GM18867 (cell line): ENCODE measurements around the gene MCF2L.

Source experiments
- ATAC-seq: cut with Tn5 transposase; IDR thresholded peaks from one replicate; pipeline ENCODE4 v1.9.1; 2021; ENCODE audit warnings: mild to moderate bottlenecking, moderate library complexity; ENCODE audit not compliant: unreplicated experiment

Gene MCF2L

DNA sequence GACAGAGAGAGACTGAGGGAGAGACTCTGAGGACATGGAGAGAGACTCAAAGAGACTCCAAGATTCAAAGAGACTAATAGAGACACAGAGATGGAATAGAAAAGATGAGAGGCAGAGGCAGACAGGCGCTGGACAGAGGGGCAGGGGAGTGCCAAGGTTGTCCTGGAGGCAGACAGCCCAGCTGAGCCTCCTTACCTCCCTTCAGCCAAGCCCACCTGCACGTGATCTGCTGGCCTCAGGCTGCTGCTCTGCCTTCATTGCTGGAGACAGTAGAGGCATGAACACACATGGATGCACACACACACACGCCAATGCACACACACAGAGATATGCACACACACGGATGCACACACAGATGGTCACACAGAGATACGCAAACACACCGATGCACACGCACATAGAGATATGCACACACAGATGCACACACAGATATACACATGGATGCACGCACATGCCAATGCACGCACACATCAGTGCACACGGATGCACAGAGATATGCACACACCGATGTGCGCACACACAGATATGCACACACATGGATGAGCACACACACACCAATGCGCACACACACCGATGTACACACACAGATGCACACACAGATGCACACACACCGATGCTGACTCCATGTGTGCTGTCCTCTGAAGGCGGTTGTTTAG, 150.3 kb downstream of the MCF2L start:
- no peak for ATAC-seq

DNA sequence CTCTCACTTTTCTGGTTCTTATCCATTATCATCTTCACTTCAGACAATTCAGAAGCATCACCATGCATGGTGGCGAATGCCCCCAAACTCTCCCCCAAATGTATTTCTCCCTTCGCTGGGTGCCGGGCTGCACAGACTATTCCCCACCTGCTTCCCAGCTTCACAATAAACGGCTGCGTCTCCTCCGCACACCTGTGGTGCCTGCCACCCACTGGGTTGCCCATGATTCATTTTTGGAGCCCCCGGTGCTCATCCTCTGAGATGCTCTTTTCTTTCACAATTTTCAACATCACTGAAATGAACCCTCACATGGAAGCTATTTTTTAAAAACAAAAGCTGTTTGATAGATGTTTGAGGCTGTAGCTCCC, 150.8 kb downstream of the MCF2L start:
- ATAC-seq: no peak

DNA sequence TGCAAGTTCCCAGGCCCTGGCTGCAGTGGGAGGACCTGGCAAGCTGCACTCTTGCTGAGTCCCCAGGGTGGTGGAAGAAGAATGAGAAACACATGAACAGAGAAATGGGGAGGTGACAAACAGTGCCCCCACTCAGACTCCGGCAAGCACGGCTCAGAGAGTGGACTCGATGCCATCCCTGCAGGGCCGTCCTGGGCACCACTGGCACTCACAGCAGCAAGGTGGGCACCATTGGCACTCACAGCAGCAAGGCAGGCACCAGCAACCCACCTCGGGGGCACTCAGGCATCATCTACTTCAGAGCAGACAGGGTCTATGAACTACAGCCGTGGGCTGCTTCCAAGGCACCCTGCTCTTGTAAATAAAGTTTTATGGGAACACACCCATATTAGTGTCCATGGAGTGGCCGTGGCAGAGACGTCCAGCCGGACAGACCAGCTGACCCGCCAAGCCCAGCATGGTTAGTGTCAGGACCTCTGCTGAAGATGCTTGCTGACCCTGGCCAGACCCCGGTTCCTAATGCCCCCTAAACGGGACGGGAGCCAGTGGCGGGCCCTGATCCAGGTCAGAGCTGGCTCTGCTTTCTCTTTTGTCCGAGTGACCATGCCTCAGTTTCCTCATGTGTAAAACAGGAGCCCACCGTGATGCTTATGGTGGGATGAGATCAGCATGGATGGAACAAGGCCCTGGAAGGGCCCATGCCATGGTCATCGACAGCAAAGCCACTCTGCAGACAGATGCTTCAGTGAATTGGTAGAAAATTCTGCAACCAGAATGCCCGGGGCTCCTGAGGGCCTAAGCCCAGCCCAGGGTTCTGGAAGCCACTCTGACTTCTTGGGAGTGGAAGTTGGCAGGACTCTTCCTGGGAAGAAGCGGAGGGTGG, 151.5 kb downstream of the MCF2L start:
- no peak for ATAC-seq

DNA sequence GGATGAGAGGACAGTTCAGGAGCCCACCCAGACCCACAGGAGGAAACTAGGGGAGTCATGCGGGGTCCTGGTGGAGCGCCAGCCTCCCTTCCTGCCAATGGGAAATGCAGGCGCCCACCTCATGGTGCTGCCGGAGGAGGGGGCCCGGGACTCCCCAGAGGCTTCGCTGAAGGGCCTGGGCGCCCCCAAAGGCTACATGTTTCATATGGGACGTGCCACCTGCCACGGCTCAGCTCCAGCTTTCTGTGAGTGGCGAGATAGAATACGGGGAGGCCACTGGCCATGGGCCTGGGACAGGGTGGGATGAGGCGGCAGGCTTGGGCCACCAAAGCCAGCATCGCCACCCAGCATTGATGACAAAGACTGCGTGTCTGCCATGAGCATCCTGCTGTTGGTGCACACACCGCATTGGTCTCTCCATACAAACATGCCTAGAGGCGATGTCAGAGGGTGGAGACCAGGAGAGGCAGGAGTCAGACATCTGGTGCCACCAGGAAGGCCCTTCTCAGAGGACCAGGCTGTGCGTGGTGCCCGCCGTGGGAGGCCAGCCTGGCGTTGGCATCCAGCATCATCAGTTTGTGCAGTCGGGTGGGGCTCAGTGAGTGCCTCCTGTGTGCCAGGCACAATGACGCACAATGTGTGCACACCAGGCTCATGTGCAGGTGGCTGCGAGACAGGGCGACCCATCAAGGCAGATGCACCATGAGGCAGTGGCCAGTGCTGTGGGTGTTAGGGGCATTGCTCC, 152.3 kb downstream of the MCF2L start:
- ATAC-seq: no peak

DNA sequence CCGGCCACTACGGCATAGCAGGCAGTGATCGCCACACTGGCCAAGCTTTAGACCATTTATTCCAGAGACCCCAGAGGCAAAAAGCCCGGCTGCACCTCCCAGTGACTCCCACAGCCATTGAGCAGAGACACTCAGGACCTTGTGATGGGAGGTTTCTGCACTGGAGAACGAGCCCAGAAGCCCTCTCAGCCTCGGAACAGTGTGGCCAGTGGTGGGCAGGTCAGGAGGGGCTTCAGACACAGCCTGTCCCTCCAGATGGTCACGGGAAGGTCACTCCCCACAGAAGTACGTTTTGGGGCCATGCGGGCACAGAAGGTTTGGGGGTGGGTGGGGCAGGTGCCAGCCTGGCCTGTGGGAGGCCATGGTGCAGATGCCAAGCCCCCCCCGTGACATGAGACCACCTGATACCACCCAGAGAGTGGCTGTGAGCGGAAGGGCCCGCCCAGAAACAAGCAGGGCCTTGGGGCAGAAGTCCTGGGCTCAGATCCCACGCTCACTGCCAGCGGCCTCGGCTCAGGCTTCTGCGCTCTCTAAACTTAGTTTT, 153.0 kb downstream of the MCF2L start:
- no peak for ATAC-seq

DNA sequence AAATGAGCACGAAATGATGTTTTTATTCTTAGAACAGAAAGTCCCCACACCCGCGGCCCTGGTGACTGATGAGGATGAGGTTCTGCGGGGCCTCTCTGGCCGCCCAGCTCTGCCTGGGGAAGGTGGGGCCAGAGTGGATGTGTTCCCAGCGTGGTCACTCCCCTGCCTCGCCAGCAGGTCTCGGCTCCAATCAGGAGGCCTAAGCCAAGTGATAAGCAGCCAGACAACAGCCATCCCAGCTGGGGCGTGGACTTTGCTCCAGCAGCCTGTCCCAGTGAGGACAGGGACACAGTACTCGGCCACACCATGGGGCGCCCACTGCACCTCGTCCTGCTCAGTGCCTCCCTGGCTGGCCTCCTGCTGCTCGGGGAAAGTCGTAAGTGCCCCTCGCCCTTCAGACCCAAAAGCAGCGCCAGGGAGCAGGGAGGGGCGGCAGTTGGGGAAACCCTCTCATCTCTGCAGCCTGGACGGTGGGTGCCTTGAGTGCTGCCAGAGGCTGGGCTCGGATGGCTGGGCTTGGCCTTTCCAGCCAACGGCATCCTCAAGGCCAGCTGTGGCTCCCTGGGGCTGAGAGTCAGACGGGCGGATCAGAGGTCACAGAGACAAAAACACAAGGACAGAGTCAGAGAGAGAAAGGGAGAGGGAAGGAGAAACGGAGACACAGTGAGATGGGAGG, 153.7 kb downstream of the MCF2L start, which contains the start of gene F10:
F10 (plus strand) TSS at position 250 of the 676 bp plus-strand sequence; CDS start at position 307, 57 bp downstream.
- ATAC-seq: no peak

DNA sequence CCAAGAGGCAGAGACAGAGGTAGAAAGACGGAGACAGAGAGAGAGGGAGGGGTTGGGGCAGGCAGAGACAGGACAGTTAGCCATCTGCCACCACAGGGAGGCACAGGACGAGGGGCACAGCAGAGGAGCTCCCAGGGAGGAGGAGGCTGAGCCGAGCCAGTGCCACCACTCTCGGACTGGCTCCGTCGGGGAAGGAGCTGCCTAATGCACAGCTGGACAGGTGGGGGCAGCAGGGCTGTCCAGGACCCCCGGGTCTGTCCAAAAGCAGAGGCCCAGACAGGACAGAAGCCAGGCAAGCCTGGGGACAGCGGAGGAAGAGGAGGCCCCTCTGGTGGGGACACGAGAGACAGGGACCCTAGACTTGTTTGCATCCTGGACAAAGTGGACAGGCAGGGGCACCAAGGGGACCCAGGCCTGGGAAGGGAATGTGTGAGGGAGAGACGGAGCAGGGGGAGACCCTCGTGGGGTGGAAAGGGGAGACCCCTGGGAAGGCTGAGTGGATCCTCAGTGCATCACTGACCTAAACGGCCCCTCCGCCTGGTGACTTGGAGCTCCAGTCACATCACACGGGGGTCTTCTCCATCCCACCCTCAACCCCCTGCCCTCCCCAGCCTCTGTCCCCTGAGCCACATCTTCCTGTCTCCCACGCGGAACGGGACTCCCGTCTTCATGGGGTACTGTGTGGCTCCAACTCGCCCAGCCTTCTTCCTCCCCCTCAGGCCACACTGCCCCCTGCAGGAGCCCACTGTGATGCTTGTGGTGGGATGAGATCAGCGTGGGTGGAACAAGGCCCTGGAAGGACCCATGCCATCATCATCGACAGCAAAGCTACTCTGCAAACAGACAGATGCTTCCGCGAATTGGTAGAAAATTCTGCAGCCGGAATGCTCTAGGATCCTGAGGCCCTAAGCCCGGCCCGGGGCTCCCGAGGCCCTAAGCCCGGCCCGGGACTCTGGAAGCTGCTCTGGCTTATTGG, 154.5 kb downstream of the MCF2L start:
- ATAC-seq: no peak

DNA sequence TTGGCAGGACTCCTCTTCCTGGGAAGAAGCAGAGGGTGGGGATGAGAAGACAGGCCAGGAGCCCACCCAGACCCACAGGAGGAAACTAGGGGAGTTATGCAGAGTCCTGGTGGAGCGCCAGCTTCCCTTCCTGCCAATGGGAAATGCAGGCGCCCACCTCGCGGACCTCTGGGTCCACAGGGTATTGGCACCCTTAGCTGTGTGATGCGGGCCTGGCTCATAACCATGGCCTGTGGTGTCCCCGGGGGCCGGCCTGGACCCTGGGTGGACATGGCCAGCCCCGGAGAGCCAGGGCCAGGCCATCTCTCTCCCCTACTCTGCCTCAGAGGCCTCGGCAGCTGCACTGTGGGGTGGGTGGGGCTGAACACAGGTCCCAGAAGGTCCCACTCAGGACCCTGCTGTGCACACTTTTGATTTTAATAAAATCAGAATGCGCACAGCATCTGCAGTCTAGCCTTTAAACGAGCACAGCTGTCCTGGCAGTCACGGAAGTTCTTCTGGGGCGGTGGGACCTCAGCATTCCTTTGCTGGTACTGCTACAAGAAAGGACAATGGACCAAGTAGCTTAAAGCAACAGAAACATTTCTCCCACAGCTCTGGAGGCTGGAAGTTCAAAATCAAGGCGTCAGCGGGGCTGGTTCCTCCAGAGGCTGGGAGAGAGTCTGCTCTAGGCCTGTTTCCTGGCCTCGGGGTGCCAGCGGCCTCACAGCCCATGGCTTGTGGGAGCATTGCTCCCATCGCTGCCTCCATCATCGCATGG, 155.4 kb downstream of the MCF2L start:
- ATAC-seq: no peak

DNA sequence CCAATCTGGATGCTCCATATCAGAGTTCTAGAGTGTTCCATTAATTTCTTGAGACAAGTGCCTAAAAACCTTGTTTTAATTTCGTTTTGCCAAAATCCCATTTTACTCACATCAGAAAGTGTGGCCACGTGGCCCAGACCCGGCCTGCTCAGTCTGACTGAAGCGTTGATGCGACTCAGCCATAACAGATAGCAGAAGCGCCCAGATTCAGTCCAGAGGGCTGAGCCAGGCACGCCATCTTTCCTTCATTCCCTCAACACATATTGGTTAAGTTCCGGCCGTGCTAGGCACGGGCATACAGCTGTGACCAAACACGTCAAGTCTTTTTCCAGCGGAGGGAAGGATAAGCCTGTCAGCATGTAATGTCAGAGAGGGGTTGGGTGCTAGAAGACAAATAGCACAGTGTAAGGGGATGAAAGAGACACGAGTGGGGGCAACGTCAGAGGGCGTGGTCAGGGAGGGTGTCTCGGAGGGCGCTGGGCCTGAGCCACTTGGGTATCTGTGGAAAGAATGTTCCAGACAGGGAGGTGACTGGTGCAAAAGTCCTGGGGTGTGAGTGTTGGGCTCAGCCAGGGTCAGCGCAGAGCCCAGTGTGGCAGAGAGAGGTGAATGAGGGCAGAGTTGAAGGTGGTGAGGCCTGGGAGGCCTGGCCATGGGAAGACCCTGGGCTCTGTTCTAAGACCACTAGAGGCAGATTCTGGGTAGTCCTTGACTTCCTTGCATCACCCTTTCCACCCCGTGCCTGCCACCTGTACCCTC, 156.7 kb downstream of the MCF2L start:
- no peak for ATAC-seq

DNA sequence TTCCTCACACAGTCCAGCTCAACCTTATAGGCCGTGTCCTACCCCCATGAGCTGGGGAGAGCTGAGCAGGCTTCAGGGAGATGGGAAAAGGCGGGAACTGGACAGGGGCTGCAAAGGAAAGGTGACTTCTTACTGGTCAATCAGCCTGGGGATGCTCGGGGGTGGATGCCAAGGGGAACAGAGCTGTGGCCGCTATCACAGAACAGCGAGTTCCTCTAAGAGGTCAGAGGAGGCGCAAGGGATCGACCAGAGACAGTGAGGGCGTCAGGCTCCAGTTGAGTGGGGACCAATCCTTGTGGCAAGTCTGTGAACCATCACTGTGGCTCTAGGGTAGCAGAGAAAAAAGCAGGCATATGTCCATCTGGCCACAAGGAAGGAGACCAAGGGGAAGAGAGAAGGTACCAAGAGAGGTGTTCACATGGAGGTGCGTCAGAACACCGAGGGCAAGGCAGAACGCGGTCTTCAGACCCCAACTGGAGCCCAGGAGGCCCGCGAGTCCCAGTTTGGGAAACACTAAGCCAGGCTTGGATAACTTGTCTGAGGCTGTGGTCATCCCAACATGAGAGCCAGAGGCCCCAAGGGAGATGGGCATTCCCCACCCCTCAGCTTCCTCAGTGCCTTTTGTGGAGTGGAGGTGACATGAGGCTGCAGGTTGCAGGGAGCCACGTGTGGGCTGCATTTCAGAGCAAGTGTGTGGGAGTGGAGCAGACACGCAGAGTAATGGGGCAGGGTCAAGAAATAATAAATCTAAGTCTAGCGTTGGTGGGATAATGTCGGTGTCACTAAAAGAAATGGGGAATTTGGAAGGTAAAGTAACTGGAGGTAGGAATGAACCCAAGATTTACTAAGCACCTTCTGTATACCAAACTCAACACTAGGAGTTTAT, 157.5 kb downstream of the MCF2L start:
- no peak for ATAC-seq

DNA sequence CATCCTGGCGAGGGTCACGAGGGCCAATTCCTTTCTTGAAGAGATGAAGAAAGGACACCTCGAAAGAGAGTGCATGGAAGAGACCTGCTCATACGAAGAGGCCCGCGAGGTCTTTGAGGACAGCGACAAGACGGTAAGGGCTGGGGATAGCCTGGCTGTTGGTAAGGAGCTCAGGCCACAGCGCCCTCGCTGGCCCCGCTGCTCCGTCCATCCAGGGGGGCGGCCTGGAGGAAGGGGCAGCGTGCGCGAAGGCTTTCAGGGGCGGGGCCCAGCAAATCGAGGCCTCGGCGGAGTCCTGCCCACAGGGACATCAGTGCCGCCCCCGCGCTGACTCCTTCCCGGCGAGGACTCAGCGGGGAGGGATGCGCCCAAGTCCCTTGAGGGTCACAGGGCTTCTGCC, 160.5 kb downstream of the MCF2L start:
- no peak for ATAC-seq

DNA sequence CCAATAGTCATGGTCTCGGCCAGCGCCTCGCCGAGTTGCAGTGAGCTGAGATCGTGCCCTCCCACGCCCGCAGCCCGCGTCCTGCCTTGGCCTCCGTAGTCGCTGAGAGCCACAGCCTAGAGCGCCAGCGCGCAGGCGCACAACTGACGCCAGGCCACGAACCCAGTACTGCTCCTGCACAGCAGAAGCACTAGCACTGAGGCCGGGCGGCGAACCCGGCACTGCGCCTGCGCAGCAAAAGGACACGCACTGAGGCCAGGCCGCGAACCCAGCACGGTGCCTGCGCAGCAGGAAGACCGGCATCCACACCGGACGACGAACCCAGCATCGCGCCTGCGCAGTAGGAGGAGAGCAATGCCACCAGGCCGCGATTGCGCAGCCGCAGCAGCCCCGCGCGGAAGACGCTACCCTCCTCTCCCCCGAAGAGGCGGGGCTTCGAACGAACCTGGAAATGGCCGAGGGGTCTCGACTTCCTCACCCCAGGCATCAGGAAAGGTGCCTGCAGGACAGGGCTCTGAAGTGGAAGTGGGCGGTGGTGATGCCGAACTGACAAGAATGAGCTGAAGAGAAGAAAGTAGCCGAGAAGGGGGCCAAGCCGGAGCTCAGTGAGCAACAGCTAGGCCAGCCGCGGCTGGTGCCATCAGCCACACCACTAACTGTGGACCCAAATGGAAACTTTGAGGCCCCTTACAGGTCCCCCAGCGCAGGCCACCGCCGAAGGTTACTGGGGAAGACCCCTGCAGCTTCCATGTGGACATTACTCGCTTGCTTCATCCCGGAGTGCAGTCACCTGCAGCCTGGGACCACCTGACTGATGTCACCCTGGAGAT, 161.1 kb downstream of the MCF2L start:
- ATAC-seq: no peak

DNA sequence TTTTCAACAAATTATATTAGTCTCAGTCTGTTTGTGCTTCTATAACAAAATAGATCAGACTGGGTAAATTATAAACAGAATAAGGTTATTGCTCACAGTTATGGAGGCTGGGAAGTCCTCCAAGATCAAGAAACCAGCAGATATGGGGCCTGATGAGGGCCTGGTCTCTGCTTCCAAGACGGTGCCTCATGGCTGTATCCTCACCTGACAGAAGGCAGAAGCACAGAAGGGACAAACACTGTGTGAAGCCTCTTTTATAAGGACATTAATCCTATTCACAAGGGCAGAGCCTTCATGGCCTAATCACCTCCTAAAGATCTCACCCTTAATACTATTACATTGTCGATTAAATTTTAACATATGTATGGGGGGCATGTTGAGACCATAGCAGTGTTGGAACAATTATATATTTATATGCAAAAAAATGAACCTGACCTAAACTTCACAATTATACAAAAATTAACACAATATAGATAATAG, 166.3 kb downstream of the MCF2L start:
- no peak for ATAC-seq

DNA sequence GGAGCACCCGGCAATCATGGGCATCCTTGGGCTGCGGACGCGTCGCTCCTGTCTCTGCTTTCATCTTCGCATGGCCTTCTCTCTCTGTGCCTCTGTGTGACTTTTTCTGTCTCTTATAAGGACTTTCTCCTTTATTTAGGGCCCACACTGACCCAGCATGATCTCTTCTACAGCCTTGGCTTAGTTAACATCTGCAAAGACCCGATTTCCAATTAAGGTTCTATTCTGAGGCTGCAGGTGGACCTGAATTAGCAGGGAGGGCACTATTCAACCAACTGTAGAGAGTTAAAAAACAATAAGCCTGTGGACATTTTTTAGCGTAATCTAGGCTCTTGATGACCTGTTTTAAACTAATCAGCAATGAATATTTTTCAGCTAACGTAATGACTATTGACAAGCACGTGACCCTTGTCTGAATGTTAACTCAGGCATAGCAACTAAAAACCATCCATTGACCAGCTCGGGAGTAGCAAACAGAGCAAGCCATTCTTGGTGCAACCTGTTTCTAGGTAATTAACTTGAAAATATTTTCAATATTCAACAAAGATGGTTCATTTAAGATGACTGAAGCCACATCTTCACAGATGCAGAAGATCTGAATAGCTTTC, 168.8 kb downstream of the MCF2L start:
- ATAC-seq: no peak

DNA sequence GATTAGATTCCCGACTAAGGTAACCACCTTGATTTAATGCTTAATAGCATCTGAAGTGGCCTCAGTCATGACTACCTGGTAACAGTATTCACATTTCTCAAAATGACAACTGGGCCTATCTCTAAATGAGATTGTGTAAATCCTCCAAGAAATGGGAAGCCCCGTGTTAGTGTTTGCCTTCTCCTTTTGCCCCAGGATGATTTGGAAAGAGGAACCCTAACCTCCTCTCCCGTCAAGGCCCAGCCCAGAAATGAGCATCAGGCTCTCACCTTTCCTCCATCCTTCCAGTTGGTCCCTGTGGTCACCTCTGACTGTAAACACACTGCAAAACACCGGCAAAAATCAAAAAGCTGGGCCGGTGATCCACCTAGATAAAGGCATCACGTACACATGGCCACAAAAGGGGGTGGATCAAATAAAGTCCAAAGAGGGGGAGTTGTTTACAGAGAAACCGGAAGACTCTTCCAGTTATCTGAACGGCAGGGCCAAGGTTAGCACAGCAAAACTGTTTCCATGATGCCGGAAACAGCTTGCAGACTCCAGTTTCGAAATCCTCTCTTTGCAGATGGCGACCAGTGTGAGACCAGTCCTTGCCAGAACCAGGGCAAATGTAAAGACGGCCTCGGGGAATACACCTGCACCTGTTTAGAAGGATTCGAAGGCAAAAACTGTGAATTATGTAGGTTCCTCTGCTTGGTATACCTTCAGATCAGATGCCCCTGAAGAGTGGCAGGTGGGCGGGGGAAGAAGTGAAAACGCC, 170.0 kb downstream of the MCF2L start:
- ATAC-seq: no peak
